HG02610 (cell line): ENCODE data around the gene PLA2R1.

Experiments used
- ATAC-seq: cut with Tn5 transposase; IDR thresholded peaks from one replicate; pipeline ENCODE4 v1.9.1; 2021; ENCODE audit warnings: mild to moderate bottlenecking, moderate library complexity; ENCODE audit not compliant: unreplicated experiment

The PLA2R1 gene

DNA sequence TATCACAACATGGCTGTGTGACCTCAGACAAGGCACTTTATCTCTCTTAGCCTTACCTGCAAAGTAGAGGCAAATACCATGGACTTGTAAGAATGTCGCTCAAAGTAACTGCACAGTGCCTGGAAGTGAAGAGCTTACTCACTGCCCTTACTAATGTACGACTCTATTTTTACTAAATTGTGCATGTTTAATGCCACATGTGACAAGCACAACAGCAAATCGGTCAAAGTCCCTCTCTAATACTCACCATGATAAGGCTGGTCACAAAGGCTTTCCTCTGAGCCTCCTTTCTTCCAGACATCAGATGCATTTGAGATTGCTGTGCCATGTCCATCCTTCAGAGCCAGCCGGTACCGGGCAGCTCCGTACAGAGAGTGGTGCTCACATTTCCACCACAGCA is 164.0 kb downstream of the PLA2R1 start:
- no peak for ATAC-seq

DNA sequence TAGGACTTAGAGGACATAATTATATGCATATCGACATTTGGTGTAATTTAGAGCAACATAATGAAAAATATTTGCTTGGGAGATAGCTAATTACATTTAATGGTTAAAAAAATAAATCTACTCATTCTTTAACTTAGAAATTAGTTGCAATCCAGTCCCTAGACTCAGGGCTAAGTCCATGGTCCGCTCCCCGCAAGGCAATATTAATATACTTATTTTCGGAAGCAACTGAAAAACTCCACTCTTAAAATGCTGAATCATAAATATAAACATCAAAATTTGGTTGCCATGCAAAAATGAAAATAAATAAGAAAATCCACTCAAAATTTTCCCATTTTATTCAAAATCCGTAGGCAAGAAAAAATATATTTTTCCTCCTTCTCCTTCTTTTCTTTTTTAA is 164.7 kb downstream of the PLA2R1 start:
- ATAC-seq: no peak

DNA sequence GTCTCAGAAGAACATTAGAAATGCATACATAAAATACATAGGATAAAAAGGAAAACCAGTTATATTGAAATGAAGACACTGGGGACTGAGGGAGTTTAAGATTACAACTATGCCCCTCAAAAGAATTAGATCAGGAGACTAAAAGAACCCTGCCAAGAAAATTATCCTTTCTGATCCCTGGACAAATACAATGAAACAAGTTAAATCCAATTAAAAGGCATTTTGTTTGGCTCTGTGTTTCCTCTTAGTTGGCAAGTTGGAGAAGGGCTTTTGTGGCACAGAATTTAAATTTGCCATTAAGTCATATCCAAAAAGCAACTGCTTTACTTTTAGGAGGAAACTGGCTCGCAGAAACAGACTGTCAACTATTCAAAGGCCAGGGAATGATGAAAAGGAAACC is 165.3 kb downstream of the PLA2R1 start:
- ATAC-seq: no peak

DNA sequence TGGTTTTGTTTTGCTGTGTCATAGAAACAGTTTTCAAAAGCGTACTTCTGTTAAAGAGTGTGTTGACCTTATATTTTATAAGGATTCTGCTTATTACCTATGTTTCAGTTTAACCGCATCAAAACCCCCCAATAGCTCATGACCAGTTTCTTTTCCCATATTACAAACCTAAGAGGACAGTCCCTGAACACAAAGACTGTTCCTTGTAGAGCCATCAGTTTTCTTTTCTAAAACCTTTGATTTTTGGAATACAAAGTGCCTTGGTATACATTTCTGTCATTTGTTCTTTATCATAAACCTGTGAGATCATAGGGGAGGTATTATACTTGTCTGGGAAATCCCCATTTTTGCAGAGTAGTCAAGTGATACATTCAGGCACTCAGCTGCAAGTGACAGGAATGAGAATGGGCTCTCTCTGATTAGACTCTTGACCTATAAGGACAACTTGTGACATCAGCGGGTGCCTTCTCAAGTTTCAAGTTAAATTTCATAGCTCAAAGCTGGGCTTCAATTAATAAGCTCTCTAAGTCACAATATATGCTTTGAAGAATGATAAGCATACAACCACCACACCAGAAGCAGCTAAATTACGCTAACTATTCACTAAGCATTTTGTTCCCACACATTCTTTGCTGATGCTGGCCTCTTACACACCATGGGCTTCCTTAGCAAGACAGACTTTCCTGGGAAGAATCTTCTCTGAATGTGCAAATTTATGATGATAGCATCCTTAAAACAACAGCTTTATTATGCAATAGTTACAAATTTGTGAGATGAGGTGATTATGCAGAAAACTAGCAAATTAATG is 167.0 kb downstream of the PLA2R1 start:
- ATAC-seq: peak; percentile 81

DNA sequence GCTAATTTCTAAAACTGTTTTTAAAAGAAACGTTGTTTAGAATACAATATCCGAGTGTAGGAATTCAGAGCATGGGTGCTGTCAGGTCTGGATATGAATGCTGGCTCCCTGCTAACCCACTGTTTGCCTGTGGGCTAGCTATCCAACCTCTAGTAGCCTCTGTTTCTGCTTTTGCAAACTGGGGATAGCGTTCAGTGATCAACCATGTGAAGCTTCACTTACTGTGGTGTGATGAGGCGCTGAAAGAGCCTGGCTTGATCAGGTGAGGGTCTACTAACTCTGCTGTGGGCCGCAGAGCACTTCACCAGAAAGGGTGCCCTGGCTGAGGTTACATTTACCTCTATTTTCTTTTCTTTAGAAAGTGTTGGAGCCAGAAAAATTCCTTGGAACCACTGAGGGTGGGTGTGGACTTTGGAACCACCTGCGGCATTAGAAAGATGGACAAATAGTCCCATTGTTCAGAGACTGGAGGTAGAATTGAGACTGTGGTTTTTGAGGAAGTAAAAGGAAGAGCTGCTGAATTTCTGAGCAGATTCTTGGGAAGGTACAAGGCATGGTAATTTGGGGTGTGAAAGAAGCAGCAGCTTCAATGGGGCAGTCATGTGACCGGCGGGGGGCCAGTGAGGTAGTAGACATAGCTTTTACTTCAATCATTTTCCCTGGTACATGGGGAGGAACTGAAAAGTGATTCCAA is 168.1 kb downstream of the PLA2R1 start:
- no peak for ATAC-seq

DNA sequence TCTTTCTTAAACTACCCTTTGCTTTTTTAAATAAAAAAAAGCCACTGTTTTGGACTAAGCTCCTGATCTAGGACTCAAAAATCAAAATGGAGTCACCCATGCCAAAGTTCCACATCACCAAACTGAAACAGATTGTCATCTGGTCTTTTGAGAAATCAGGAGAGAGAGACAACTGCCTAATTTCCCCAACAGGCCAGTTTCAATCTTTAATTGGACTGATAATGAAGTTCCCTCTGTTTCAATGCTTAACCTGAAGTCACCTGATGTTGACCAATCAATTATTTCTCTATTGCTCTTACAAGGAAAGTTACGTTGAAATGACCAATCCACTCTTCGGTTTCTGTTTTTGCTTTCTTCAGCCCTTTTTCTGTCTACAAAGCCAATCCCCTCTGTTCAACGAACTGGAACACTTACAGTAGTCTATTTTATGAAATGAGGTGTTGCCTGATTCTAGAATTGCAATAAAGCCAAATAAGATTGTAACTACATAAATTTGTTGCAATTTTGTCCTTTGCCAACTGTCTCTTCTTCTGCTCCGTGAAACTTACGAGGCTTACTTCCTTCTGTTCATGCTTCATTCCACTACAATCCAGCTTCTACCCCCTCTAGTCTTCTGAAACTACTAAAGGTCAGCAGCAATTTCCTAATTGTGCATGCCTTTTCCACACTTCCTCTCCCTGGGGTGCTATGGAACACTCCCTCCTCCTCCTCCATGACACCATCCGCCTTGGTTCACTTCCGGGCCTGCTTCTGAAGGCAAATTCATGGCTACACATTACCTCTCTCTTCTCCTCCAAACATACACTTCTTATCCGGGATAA is 169.2 kb downstream of the PLA2R1 start:
- ATAC-seq: no peak

DNA sequence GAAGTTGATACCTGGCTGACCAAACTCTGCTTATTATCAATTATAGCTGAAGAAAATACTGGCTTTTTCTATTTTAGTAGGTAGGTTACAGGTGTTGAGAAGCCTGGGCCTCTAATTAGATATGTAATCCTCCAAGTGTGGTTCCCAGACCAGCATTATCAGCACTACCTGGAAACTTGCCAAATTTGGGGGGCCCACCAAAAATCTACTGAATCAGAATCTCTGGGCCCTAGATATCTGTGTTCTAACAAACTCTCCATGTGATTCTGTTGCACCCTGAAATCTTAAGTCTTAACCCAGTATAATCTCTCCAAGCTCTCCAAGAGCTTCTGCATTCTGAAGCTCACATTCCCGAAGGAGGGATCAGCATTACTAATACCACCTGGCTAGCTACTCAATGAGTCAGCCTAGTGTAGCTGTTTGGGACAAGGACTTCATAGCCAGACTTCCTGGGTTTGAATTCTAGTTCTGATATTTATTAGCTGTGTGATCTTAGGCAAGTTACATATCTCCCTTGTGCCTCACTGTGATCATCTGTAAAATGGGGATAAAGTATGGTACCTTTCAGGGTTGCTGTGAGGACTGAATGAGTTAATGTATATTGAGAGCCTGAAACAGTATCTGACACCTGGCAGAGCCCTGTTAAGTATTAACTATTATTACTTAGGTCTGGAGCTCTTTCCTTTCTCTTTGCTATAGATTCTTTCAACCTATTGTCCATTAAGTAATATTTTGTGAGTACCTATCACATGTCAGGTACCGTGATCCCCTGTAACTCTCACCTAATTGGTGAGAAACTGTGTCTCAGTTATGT is 170.3 kb downstream of the PLA2R1 start:
- no peak for ATAC-seq

DNA sequence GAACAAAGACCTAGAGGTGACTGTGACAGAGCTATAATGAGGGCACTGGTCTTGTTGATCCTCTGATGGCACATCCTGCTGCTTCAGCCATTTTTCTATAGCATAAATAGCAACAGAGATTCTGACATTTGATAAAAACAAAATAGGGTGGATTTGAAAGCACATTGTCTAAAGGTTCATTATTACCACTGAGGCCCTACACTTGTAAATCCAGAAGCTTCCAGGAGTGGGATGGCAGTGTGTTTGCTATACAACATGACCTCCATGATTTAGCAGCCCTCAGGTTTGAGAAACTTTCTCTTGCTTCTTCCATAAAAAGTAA is 171.2 kb downstream of the PLA2R1 start:
- no peak for ATAC-seq

DNA sequence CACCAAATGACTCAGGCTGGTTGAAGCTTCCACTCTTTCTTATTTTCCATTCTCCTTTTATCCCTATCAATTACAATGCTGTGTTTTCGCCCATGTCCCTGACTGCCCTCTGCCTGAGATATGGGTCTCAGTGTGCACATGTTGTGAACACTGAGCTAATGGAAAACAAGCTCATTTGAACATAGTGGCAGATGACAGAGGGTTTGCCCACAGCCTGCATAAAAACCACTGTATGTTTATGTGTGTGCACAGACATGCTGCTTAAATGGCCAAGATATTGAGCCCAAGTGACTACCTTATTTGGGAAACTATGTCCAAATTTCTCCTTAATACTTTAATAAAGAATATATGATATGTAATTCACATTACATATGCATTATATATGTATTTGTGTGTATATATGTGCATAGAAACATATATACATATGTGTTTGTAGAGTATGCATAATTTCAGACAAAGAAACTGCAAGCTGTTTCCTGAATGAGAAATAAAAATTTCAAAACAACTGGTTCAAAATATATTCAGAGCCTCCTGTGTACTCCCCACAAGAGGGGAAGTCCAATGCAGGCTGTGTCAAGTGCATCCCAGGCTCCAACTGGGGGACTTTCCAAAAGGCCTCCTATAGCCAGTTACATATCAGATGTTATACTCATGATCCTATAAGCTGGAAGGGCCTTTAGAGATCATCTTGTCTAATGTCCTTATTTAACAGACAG is 171.7 kb downstream of the PLA2R1 start:
- peak; percentile 53 for ATAC-seq

DNA sequence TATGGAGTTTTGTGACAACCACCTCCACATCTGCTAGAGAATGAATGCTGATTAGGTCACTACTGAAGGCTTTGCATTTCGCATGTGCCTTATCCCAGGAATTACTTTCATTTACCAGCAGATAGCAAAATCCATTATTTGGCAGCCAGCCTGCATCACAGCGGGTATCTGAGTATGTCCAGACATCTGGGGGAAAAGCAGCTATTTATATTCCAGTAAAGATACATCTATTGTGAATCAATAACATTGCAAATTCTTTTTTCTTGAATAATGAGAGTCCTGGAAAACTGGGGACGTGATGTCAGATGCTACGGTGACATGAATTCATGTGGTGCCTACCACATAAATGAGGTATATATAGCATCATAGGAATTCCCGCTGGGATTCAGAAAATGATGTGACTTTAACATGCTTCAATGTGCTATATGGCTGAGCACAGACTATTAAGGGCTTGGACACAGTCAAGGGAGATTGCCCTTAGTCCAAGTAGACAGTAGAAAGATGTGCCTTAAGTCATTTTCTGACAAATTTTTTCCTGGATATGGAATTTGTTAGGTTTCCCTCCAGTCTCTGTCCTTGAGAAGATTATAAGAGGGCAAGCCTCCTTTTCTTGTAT is 180.2 kb downstream of the PLA2R1 start:
- ATAC-seq: no peak
